Measurements from ENCODE around the gene C2orf69. TPM values are rescaled to one million over a fixed set of nuclear protein-coding genes. Genes with fewer than 3 reads are reported as not detected.

The C2orf69 gene
- total and polyA plus RNA-seq, 2 experiments from 2014 or later = 33.4 to 39.2 TPM

GRCh38 chr2:199932312-199932855 is 21.3 kb downstream of the C2orf69 start:
- H3F3A ChIP-seq (replicated peaks; ENCODE audit: low read depth) = no peaks in the 10 kb centered on the region
- H3K9me3 Mint-ChIP-seq = no peaks in the 10 kb centered on the region
- ATAC-seq = no peak; the same call in 2 of the 3 replicates
- peaks cover 20% of the 10 kb centered on the region for H3K4me1 ChIP-seq (ENCODE audit: insufficient read depth)
- H3K27me3 ChIP-seq (ENCODE audit: insufficient read depth) = no peaks in the 10 kb centered on the region
- no peak overlapping the region for H3K4me3 ChIP-seq
- H2AFZ ChIP-seq = no peak overlapping the region
- peak overlapping the region; percentile 11; the same call in 1 of the 2 replicates for H3K27ac ChIP-seq (ENCODE audit: low read depth)
- H3K4me1 Mint-ChIP-seq = peaks cover 19% of the 10 kb centered on the region
- no peaks in the 10 kb centered on the region for H3K79me2 ChIP-seq (replicated peaks; ENCODE audit: insufficient read depth)
- H3K36me3 ChIP-seq (ENCODE audit: insufficient read depth) = peaks cover 6% of the 10 kb centered on the region; the same call in 1 of the 2 replicates
- TF ChIP-seq EZH2 (IDR thresholded peaks at IDR 0.05; ENCODE audit: low read depth, unreplicated experiment) (no peak), NANOG (IDR thresholded peaks at IDR 0.05; ENCODE audit: borderline replicate concordance) (no peak), POLR2AphosphoS5 (IDR thresholded peaks at IDR 0.05; ENCODE audit: low read depth) (no peak), CTCF (conservative IDR thresholded peaks at IDR 0.05; ENCODE audit: low read depth in 2 of 2) (no peak), EZH2phosphoT487 (IDR thresholded peaks at IDR 0.05; ENCODE audit: unreplicated experiment) (no peak), CREB1 (CRISPR knock-in tag; IDR thresholded peaks at IDR 0.05; ENCODE audit: low read depth) (no peak), ZNF331 (CRISPR knock-in tag; IDR thresholded peaks at IDR 0.05; ENCODE audit: low read depth) (no peak), ZNF114 (CRISPR knock-in tag; IDR thresholded peaks at IDR 0.05) (no peak), ZNF462 (CRISPR knock-in tag; IDR thresholded peaks at IDR 0.05) (no peak), JUNB (IDR thresholded peaks at IDR 0.05; ENCODE audit: unreplicated experiment) (no peak), STAT1 (IDR thresholded peaks at IDR 0.05; ENCODE audit: unreplicated experiment) (no peak)
- TF ChIP-seq, protein P1, sequence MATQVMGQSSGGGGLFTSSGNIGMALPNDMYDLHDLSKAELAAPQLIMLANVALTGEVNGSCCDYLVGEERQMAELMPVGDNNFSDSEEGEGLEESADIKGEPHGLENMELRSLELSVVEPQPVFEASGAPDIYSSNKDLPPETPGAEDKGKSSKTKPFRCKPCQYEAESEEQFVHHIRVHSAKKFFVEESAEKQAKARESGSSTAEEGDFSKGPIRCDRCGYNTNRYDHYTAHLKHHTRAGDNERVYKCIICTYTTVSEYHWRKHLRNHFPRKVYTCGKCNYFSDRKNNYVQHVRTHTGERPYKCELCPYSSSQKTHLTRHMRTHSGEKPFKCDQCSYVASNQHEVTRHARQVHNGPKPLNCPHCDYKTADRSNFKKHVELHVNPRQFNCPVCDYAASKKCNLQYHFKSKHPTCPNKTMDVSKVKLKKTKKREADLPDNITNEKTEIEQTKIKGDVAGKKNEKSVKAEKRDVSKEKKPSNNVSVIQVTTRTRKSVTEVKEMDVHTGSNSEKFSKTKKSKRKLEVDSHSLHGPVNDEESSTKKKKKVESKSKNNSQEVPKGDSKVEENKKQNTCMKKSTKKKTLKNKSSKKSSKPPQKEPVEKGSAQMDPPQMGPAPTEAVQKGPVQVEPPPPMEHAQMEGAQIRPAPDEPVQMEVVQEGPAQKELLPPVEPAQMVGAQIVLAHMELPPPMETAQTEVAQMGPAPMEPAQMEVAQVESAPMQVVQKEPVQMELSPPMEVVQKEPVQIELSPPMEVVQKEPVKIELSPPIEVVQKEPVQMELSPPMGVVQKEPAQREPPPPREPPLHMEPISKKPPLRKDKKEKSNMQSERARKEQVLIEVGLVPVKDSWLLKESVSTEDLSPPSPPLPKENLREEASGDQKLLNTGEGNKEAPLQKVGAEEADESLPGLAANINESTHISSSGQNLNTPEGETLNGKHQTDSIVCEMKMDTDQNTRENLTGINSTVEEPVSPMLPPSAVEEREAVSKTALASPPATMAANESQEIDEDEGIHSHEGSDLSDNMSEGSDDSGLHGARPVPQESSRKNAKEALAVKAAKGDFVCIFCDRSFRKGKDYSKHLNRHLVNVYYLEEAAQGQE (IDR thresholded peaks at IDR 0.05; ENCODE audit: unreplicated experiment) = no peak
- TF ChIP-seq, protein P2, sequence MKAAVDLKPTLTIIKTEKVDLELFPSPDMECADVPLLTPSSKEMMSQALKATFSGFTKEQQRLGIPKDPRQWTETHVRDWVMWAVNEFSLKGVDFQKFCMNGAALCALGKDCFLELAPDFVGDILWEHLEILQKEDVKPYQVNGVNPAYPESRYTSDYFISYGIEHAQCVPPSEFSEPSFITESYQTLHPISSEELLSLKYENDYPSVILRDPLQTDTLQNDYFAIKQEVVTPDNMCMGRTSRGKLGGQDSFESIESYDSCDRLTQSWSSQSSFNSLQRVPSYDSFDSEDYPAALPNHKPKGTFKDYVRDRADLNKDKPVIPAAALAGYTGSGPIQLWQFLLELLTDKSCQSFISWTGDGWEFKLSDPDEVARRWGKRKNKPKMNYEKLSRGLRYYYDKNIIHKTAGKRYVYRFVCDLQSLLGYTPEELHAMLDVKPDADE (IDR thresholded peaks at IDR 0.05) = no peak
- no peaks in the 10 kb centered on the region; the same call in 1 of the 2 replicates for H4K20me1 ChIP-seq (replicated peaks; ENCODE audit: insufficient read depth)
- H3K36me3 Mint-ChIP-seq (ENCODE audit: low read depth) = peaks cover 51% of the 10 kb centered on the region; the same call in 2 of the 3 replicates
- H3K9me2 ChIP-seq (ENCODE audit: insufficient read depth) = no peaks in the 10 kb centered on the region
- peak overlapping the region; percentile 42; the same call in 1 of the 2 replicates for H3K27ac Mint-ChIP-seq
- H3K4me3 Mint-ChIP-seq = no peak overlapping the region
- DNase-seq (ENCODE audit: low spot score) = no peak
- no peak overlapping the region for H3K4me2 ChIP-seq
- peaks cover 5% of the 10 kb centered on the region for H3K27me3 Mint-ChIP-seq (ENCODE audit: insufficient read depth, low read depth, poor library complexity)

Data from GM23338 (cell line).